Spleen (tissue), 7 donors: ENCODE data around the gene CYB561.

Source experiments
- POLR2A ChIP-seq, 3 donors: fragments of 450-650 bp; IDR thresholded peaks; one replicate each; pipeline ENCODE4 v1.5.1; 2017; ENCODE audit warnings: antibody characterized with exemption in 3 of 3, mild to moderate bottlenecking in 1 of 3
- TF ChIP-seq, protein P1 (sequence below), 11 experiments: fragments of 200-600 bp in 7 of 11; fragments of 450-650 bp in 4 of 11; sonication (generic) in 4 of 11; IDR thresholded peaks in 8 of 11; conservative IDR thresholded peaks in 3 of 11; 1 replicate in 7 of 11; 2 replicates in 4 of 11; pipeline versions ENCODE4 v1.4.0 to v1.8.0; 2016 to 2021; ENCODE audit warnings: antibody characterized with exemption in 11 of 11, inconsistent platforms in 4 of 11, mild to moderate bottlenecking in 1 of 11
- donor health status: DM: no; HTN: no; CAD: no; lungs with moderate emphysema.
- donor health status: DM: no; HTN: no; CAD: no.
- donor health status: DM: no; HTN: no; CAD: no.

DNA sequence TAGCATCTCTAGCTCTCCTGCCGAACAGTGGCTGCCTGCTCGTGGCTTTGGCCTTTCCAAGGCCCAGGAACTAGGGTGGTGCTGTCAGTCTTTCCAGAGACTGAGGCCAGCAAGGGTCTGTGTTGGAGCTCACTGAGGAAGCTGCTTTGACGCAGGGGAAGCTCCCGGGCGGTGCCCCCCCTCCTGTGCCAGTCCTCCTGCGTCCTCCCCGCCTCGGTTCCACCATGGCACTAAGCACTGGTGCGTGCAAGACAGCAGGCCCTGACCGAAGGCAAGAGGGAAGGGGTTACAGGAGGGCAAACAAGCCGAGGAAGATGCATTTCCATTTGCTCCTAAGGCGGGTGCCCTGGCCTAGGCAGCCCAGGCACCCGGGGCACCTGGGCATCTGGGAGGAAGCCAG lies 4.5 kb downstream of the CYB561 start:
- no peak for TF ChIP-seq POLR2A (IDR thresholded peaks at IDR 0.05)
- TF ChIP-seq, protein P1, sequence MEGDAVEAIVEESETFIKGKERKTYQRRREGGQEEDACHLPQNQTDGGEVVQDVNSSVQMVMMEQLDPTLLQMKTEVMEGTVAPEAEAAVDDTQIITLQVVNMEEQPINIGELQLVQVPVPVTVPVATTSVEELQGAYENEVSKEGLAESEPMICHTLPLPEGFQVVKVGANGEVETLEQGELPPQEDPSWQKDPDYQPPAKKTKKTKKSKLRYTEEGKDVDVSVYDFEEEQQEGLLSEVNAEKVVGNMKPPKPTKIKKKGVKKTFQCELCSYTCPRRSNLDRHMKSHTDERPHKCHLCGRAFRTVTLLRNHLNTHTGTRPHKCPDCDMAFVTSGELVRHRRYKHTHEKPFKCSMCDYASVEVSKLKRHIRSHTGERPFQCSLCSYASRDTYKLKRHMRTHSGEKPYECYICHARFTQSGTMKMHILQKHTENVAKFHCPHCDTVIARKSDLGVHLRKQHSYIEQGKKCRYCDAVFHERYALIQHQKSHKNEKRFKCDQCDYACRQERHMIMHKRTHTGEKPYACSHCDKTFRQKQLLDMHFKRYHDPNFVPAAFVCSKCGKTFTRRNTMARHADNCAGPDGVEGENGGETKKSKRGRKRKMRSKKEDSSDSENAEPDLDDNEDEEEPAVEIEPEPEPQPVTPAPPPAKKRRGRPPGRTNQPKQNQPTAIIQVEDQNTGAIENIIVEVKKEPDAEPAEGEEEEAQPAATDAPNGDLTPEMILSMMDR (IDR thresholded peaks at IDR 0.05 in 8 of 11, conservative IDR thresholded peaks at IDR 0.05 in 3 of 11) = no peak
